GM23338 (cell line): ENCODE measurements around the gene PELO. TPM values are rescaled to one million over a fixed set of nuclear protein-coding genes. Genes with fewer than 3 reads are reported as not detected.

Experiments used
- ATAC-seq: fragments of 200-7000 bp; cut with Tn5 transposase; 3 replicates; pipeline ENCODE4 v1.9.1; 2020
- DNase-seq: peaks from one replicate; pipeline ENCODE4 v3.0.0-alpha.2; 2015; ENCODE audit warnings: low spot score
- H2AFZ ChIP-seq: fragments of 200-600 bp; sonication (generic); 2 replicates; pipeline ENCODE4 v1.8.0; 2016; ENCODE audit warnings: antibody characterized with exemption, mild to moderate bottlenecking, moderate library complexity
- H3F3A ChIP-seq: fragments of 200-600 bp; sonication (generic); replicated peaks from 2 replicates; pipeline ENCODE4 v1.8.0; 2017; ENCODE audit warnings: antibody characterized with exemption, mixed run types, low read depth
- H3K27ac ChIP-seq: fragments of 200-600 bp; sonication (generic); 2 replicates; pipeline ENCODE4 v1.6.1; 2016; ENCODE audit warnings: low read depth
- H3K27me3 ChIP-seq: fragments of 200-600 bp; sonication (generic); 2 replicates; pipeline ENCODE4 v1.8.0; 2016; ENCODE audit warnings: mild to moderate bottlenecking, mixed run types, moderate library complexity; ENCODE audit not compliant: insufficient read depth
- H3K36me3 ChIP-seq: fragments of 200-600 bp; sonication (generic); 2 replicates; pipeline ENCODE4 v1.8.0; 2016; ENCODE audit warnings: mild to moderate bottlenecking; ENCODE audit not compliant: insufficient read depth
- H3K4me1 ChIP-seq: fragments of 200-600 bp; sonication (generic); 2 replicates; pipeline ENCODE4 v1.8.0; 2016; ENCODE audit warnings: mild to moderate bottlenecking, moderate library complexity; ENCODE audit not compliant: insufficient read depth
- H3K4me2 ChIP-seq: fragments of 200-600 bp; sonication (generic); 2 replicates; pipeline ENCODE4 v1.7.1; 2017; ENCODE audit warnings: mixed run types
- H3K4me3 ChIP-seq: fragments of 200-600 bp; sonication (generic); 2 replicates; pipeline ENCODE4 v1.6.1; 2016; ENCODE audit warnings: mixed run types
- H3K79me2 ChIP-seq: fragments of 200-600 bp; sonication (generic); replicated peaks from 2 replicates; pipeline ENCODE4 v1.8.0; 2017; ENCODE audit warnings: mild to moderate bottlenecking; ENCODE audit not compliant: insufficient read depth
- H3K9me2 ChIP-seq: fragments of 200-600 bp; sonication (generic); 2 replicates; pipeline ENCODE4 v1.8.0; 2017; ENCODE audit not compliant: insufficient read depth
- H4K20me1 ChIP-seq: fragments of 200-600 bp; sonication (generic); replicated peaks from 2 replicates; pipeline ENCODE4 v1.8.0; 2017; ENCODE audit warnings: mild to moderate bottlenecking; ENCODE audit not compliant: insufficient read depth
- H3K27ac Mint-ChIP-seq: 2 replicates; pipeline ENCODE4 v1.8.0; 2020; ENCODE audit warnings: inconsistent platforms, mild to moderate bottlenecking, moderate library complexity, mixed read lengths
- H3K27me3 Mint-ChIP-seq: 3 replicates; pipeline ENCODE4 v1.8.0; 2022; ENCODE audit warnings: low read depth, mild to moderate bottlenecking, moderate library complexity, mixed read lengths, inconsistent platforms; ENCODE audit not compliant: insufficient read depth, poor library complexity
- H3K36me3 Mint-ChIP-seq: 3 replicates; pipeline ENCODE4 v1.8.0; 2021; ENCODE audit warnings: low read depth, mild to moderate bottlenecking, inconsistent platforms, moderate library complexity, mixed read lengths
- H3K4me1 Mint-ChIP-seq: 3 replicates; pipeline ENCODE4 v1.8.0; 2020; ENCODE audit warnings: mild to moderate bottlenecking, inconsistent platforms, mixed read lengths
- H3K4me3 Mint-ChIP-seq: 3 replicates; pipeline ENCODE4 v1.8.0; 2021; ENCODE audit warnings: moderate library complexity, mild to moderate bottlenecking, inconsistent platforms, mixed read lengths
- H3K9me3 Mint-ChIP-seq: 3 replicates; pipeline ENCODE4 v1.8.0; 2020; ENCODE audit warnings: moderate library complexity, mild to moderate bottlenecking, inconsistent platforms, mixed read lengths
- CREB1 ChIP-seq: fragments of 250-450 bp; sonication (Bioruptor Pico); IDR thresholded peaks from 2 replicates; pipeline ENCODE4 v1.5.0; 2020; ENCODE audit warnings: low read depth, mild to moderate bottlenecking, moderate library complexity
- EZH2 ChIP-seq: fragments of 200-600 bp; sonication (generic); IDR thresholded peaks from one replicate; pipeline ENCODE4 v1.8.0; 2017; ENCODE audit warnings: antibody characterized with exemption, mild to moderate bottlenecking, low read depth; ENCODE audit not compliant: unreplicated experiment
- EZH2phosphoT487 ChIP-seq: fragments of 200-600 bp; sonication (generic); IDR thresholded peaks from one replicate; pipeline ENCODE4 v1.8.1; 2018; ENCODE audit warnings: antibody characterized with exemption; ENCODE audit not compliant: unreplicated experiment
- JUNB ChIP-seq: IDR thresholded peaks from one replicate; pipeline ENCODE4 v1.6.1; 2016; ENCODE audit warnings: antibody characterized with exemption; ENCODE audit not compliant: unreplicated experiment
- NANOG ChIP-seq: IDR thresholded peaks from 2 replicates; pipeline ENCODE4 v1.6.1; 2016; ENCODE audit warnings: antibody characterized with exemption, borderline replicate concordance
- POLR2AphosphoS5 ChIP-seq: IDR thresholded peaks from 2 replicates; pipeline ENCODE4 v1.6.1; 2016; ENCODE audit warnings: antibody characterized with exemption, low read depth
- STAT1 ChIP-seq: IDR thresholded peaks from one replicate; pipeline ENCODE4 v1.6.1; 2016; ENCODE audit warnings: antibody characterized with exemption; ENCODE audit not compliant: unreplicated experiment
- ZNF114 ChIP-seq: fragments of 250-450 bp; sonication (Bioruptor Pico); IDR thresholded peaks from 2 replicates; pipeline ENCODE4 v1.5.0; 2020; ENCODE audit warnings: mild to moderate bottlenecking, moderate library complexity
- ZNF331 ChIP-seq: fragments of 250-450 bp; sonication (Bioruptor Pico); IDR thresholded peaks from 2 replicates; pipeline ENCODE4 v1.5.0; 2020; ENCODE audit warnings: low read depth, mild to moderate bottlenecking, moderate library complexity
- polyA plus RNA-seq: library from polyadenylated mRNA; unstranded; fragments of >200 nt; fragmentation: Nextera tagmentation; extraction: Ambion mirVana; gene quantifications from 2 replicates; pipeline ENCODE4 v1.2.1, GENCODE V29; 2016
- total RNA-seq: library from RNA; depleted of rRNA; stranded (reverse); fragments of >200 nt; shearing (Covaris generic); gene quantifications from 2 replicates; pipeline ENCODE4 v1.2.3, GENCODE V29; 2014
- TF ChIP-seq, protein P1 (sequence below): fragments of 250-450 bp; sonication (Bioruptor Pico); IDR thresholded peaks from 2 replicates; pipeline ENCODE4 v1.5.0; 2020; ENCODE audit warnings: mild to moderate bottlenecking, moderate library complexity
- TF ChIP-seq, protein P2 (sequence below): IDR thresholded peaks from one replicate; pipeline ENCODE4 v1.6.1; 2018; ENCODE audit warnings: antibody characterized with exemption; ENCODE audit not compliant: unreplicated experiment
- TF ChIP-seq, protein P3 (sequence below): IDR thresholded peaks from 2 replicates; pipeline ENCODE4 v1.6.1; 2016; ENCODE audit warnings: antibody characterized with exemption
- TF ChIP-seq, protein P4 (sequence below), 2 experiments: fragments of 200-600 bp in 1 of 2; sonication (generic) in 1 of 2; conservative IDR thresholded peaks; 2 replicates each; pipeline versions ENCODE4 v1.5.1 to v1.6.1; 2016 to 2017; ENCODE audit warnings: antibody characterized with exemption in 2 of 2, low read depth in 2 of 2, mild to moderate bottlenecking in 2 of 2, moderate library complexity in 1 of 2

Gene PELO
- total and polyA plus RNA-seq, 2 experiments from 2014 or later: 13.6 to 15.6 TPM

DNA sequence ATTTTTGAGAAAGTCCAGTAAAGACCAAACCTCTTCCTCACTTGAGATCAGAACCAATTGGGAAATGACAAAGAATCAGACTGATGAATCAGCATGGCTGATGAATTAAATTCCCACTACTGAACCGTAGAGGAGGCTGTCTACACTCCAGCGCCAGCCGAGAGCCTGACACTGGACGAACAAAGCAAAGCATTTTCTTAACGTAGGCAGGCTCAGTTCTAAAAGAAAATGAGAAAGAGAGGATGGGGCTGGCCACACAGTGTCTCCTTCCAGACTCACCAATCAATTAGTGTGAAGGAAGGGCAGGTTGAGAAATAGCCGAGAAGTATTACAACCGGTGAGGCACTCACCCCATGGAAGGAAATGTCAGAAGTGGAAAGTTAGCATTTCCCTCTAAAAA lies 49.4 kb downstream of the PELO start:
- no peaks in the 10 kb centered on the region for H3K27me3 Mint-ChIP-seq
- no peak overlapping the region for H3K27ac ChIP-seq
- no peak overlapping the region for H3K4me2 ChIP-seq
- no peaks in the 10 kb centered on the region; the same call in 2 of the 3 replicates for H3K4me1 Mint-ChIP-seq
- no peaks in the 10 kb centered on the region for H3K36me3 Mint-ChIP-seq
- H3K4me3 Mint-ChIP-seq: no peak overlapping the region
- H3K9me3 Mint-ChIP-seq: no peaks in the 10 kb centered on the region
- H2AFZ ChIP-seq: no peak overlapping the region
- peak; percentile 3 for DNase-seq
- H3F3A ChIP-seq: no peaks in the 10 kb centered on the region
- TF ChIP-seq ZNF114 (no peak), CREB1 (CRISPR knock-in tag) (no peak), EZH2 (no peak), JUNB (no peak), STAT1 (no peak), NANOG (no peak), POLR2AphosphoS5 (no peak), ZNF331 (no peak), EZH2phosphoT487 (no peak)
- TF ChIP-seq, protein P1, sequence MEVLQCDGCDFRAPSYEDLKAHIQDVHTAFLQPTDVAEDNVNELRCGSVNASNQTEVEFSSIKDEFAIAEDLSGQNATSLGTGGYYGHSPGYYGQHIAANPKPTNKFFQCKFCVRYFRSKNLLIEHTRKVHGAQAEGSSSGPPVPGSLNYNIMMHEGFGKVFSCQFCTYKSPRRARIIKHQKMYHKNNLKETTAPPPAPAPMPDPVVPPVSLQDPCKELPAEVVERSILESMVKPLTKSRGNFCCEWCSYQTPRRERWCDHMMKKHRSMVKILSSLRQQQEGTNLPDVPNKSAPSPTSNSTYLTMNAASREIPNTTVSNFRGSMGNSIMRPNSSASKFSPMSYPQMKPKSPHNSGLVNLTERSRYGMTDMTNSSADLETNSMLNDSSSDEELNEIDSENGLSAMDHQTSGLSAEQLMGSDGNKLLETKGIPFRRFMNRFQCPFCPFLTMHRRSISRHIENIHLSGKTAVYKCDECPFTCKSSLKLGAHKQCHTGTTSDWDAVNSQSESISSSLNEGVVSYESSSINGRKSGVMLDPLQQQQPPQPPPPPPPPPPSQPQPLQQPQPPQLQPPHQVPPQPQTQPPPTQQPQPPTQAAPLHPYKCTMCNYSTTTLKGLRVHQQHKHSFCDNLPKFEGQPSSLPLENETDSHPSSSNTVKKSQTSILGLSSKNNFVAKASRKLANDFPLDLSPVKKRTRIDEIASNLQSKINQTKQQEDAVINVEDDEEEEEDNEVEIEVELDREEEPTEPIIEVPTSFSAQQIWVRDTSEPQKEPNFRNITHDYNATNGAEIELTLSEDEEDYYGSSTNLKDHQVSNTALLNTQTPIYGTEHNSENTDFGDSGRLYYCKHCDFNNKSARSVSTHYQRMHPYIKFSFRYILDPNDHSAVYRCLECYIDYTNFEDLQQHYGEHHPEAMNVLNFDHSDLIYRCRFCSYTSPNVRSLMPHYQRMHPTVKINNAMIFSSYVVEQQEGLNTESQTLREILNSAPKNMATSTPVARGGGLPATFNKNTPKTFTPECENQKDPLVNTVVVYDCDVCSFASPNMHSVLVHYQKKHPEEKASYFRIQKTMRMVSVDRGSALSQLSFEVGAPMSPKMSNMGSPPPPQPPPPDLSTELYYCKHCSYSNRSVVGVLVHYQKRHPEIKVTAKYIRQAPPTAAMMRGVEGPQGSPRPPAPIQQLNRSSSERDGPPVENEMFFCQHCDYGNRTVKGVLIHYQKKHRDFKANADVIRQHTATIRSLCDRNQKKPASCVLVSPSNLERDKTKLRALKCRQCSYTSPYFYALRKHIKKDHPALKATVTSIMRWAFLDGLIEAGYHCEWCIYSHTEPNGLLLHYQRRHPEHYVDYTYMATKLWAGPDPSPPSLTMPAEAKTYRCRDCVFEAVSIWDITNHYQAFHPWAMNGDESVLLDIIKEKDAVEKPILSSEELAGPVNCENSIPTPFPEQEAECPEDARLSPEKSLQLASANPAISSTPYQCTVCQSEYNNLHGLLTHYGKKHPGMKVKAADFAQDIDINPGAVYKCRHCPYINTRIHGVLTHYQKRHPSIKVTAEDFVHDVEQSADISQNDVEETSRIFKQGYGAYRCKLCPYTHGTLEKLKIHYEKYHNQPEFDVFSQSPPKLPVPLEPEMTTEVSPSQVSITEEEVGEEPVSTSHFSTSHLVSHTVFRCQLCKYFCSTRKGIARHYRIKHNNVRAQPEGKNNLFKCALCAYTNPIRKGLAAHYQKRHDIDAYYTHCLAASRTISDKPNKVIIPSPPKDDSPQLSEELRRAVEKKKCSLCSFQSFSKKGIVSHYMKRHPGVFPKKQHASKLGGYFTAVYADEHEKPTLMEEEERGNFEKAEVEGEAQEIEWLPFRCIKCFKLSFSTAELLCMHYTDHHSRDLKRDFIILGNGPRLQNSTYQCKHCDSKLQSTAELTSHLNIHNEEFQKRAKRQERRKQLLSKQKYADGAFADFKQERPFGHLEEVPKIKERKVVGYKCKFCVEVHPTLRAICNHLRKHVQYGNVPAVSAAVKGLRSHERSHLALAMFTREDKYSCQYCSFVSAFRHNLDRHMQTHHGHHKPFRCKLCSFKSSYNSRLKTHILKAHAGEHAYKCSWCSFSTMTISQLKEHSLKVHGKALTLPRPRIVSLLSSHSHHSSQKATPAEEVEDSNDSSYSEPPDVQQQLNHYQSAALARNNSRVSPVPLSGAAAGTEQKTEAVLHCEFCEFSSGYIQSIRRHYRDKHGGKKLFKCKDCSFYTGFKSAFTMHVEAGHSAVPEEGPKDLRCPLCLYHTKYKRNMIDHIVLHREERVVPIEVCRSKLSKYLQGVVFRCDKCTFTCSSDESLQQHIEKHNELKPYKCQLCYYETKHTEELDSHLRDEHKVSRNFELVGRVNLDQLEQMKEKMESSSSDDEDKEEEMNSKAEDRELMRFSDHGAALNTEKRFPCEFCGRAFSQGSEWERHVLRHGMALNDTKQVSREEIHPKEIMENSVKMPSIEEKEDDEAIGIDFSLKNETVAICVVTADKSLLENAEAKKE (CRISPR knock-in tag): no peak
- TF ChIP-seq, protein P2, sequence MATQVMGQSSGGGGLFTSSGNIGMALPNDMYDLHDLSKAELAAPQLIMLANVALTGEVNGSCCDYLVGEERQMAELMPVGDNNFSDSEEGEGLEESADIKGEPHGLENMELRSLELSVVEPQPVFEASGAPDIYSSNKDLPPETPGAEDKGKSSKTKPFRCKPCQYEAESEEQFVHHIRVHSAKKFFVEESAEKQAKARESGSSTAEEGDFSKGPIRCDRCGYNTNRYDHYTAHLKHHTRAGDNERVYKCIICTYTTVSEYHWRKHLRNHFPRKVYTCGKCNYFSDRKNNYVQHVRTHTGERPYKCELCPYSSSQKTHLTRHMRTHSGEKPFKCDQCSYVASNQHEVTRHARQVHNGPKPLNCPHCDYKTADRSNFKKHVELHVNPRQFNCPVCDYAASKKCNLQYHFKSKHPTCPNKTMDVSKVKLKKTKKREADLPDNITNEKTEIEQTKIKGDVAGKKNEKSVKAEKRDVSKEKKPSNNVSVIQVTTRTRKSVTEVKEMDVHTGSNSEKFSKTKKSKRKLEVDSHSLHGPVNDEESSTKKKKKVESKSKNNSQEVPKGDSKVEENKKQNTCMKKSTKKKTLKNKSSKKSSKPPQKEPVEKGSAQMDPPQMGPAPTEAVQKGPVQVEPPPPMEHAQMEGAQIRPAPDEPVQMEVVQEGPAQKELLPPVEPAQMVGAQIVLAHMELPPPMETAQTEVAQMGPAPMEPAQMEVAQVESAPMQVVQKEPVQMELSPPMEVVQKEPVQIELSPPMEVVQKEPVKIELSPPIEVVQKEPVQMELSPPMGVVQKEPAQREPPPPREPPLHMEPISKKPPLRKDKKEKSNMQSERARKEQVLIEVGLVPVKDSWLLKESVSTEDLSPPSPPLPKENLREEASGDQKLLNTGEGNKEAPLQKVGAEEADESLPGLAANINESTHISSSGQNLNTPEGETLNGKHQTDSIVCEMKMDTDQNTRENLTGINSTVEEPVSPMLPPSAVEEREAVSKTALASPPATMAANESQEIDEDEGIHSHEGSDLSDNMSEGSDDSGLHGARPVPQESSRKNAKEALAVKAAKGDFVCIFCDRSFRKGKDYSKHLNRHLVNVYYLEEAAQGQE: no peak
- TF ChIP-seq, protein P3, sequence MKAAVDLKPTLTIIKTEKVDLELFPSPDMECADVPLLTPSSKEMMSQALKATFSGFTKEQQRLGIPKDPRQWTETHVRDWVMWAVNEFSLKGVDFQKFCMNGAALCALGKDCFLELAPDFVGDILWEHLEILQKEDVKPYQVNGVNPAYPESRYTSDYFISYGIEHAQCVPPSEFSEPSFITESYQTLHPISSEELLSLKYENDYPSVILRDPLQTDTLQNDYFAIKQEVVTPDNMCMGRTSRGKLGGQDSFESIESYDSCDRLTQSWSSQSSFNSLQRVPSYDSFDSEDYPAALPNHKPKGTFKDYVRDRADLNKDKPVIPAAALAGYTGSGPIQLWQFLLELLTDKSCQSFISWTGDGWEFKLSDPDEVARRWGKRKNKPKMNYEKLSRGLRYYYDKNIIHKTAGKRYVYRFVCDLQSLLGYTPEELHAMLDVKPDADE: no peak
- TF ChIP-seq, protein P4, sequence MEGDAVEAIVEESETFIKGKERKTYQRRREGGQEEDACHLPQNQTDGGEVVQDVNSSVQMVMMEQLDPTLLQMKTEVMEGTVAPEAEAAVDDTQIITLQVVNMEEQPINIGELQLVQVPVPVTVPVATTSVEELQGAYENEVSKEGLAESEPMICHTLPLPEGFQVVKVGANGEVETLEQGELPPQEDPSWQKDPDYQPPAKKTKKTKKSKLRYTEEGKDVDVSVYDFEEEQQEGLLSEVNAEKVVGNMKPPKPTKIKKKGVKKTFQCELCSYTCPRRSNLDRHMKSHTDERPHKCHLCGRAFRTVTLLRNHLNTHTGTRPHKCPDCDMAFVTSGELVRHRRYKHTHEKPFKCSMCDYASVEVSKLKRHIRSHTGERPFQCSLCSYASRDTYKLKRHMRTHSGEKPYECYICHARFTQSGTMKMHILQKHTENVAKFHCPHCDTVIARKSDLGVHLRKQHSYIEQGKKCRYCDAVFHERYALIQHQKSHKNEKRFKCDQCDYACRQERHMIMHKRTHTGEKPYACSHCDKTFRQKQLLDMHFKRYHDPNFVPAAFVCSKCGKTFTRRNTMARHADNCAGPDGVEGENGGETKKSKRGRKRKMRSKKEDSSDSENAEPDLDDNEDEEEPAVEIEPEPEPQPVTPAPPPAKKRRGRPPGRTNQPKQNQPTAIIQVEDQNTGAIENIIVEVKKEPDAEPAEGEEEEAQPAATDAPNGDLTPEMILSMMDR (conservative IDR thresholded peaks at IDR 0.05; ENCODE audit: low read depth in 2 of 2): no peak
- H3K27me3 ChIP-seq: no peaks in the 10 kb centered on the region
- H3K79me2 ChIP-seq: no peaks in the 10 kb centered on the region
- no peaks in the 10 kb centered on the region for H4K20me1 ChIP-seq
- no peaks in the 10 kb centered on the region for H3K9me2 ChIP-seq
- H3K4me1 ChIP-seq: no peaks in the 10 kb centered on the region
- ATAC-seq: no peak
- H3K4me3 ChIP-seq: no peak overlapping the region
- no peaks in the 10 kb centered on the region for H3K36me3 ChIP-seq
- H3K27ac Mint-ChIP-seq: 0 out of 2 replicates have a peak overlapping the region, but pooled peaks have one; percentile 37
